IMR-90 (cell line): ENCODE measurements around the gene SLC6A11. TPM values are rescaled to one million over a fixed set of nuclear protein-coding genes. Genes with fewer than 3 reads are reported as not detected.

Experiments used
- ATAC-seq: fragments of 200-7000 bp; cut with Tn5 transposase; 2 replicates; pipeline ENCODE4 v1.9.1; 2020; ENCODE audit warnings: low read depth, mild to moderate bottlenecking, moderate library complexity
- BruUV-seq: library from RNA; stranded (reverse); fragments of 400-500 nt; replicated peaks from 2 replicates; lab custom pipeline; 2021; lab: Mats Ljungman, UMichigan
- CTCF ChIA-PET: fragments of 300-600 bp; formaldehyde crosslinking; extraction: SDS; loops from one replicate; lab custom pipeline; 2021; ENCODE audit warnings: antibody characterized with exemption; lab: Yijun Ruan, JAX
- POLR2A ChIA-PET: fragments of 300-600 bp; sonication (Branson Sonifier 250); formaldehyde crosslinking; loops from one replicate; lab custom pipeline; 2022; ENCODE audit warnings: antibody characterized with exemption; ENCODE audit not compliant: unreplicated experiment; lab: Charles Lee
- DNase-seq: peaks from one replicate; pipeline ENCODE4 v3.0.0; 2013
- H2AFZ ChIP-seq: replicated peaks from 2 replicates; pipeline ENCODE3; 2013; ENCODE audit warnings: low read length, mild to moderate bottlenecking; ENCODE audit not compliant: poor library complexity
- H2AK5ac ChIP-seq: 2 replicates; pipeline ENCODE4 v1.6.1; 2013; ENCODE audit warnings: low read depth, low read length, inconsistent platforms
- H2AK9ac ChIP-seq: replicated peaks from 2 replicates; pipeline ENCODE3; 2013; ENCODE audit warnings: mild to moderate bottlenecking, low read depth, low read length, moderate library complexity; ENCODE audit not compliant: poor library complexity
- H2BK120ac ChIP-seq: 2 replicates; pipeline ENCODE4 v1.6.1; 2013; ENCODE audit warnings: low read depth, low read length, inconsistent platforms
- H2BK15ac ChIP-seq: 3 replicates; pipeline ENCODE4 v1.6.1; 2013; ENCODE audit warnings: low read depth, low read length, inconsistent platforms
- H2BK20ac ChIP-seq: 2 replicates; pipeline ENCODE4 v1.6.1; 2013; ENCODE audit warnings: low read depth, mild to moderate bottlenecking, inconsistent platforms, low read length, moderate library complexity
- H2BK5ac ChIP-seq: 2 replicates; pipeline ENCODE4 v1.6.1; 2013; ENCODE audit warnings: mild to moderate bottlenecking, low read depth, low read length, inconsistent platforms; ENCODE audit not compliant: poor library complexity, severe bottlenecking
- H3K14ac ChIP-seq: replicated peaks from 2 replicates; pipeline ENCODE4 v1.6.1; 2013; ENCODE audit warnings: low read depth, low read length, inconsistent platforms
- H3K18ac ChIP-seq: 2 replicates; pipeline ENCODE4 v1.6.1; 2013; ENCODE audit warnings: low read depth, low read length, control low read depth
- H3K23ac ChIP-seq: 2 replicates; pipeline ENCODE4 v1.6.1; 2013; ENCODE audit warnings: low read depth, low read length, inconsistent platforms
- H3K27ac ChIP-seq: 2 replicates; pipeline ENCODE4 v1.5.1; 2013; ENCODE audit warnings: mild to moderate bottlenecking, control low read depth, low read length; ENCODE audit not compliant: insufficient read depth
- H3K27me3 ChIP-seq: 2 replicates; pipeline ENCODE4 v1.6.1; 2013; ENCODE audit warnings: low read length; ENCODE audit not compliant: control insufficient read depth, insufficient read depth
- H3K36me3 ChIP-seq: 2 replicates; pipeline ENCODE4 v1.6.1; 2013; ENCODE audit warnings: low read length, mixed read lengths; ENCODE audit not compliant: control insufficient read depth, insufficient read depth
- H3K4ac ChIP-seq: 2 replicates; pipeline ENCODE4 v1.6.1; 2013; ENCODE audit warnings: low read depth, low read length, inconsistent platforms
- H3K4me1 ChIP-seq: 2 replicates; pipeline ENCODE4 v1.6.1; 2013; ENCODE audit warnings: low read length, mixed read lengths; ENCODE audit not compliant: control insufficient read depth, insufficient read depth
- H3K4me2 ChIP-seq: 2 replicates; pipeline ENCODE4 v1.6.1; 2013; ENCODE audit warnings: low read depth, mild to moderate bottlenecking, control low read depth, low read length, moderate library complexity
- H3K4me3 ChIP-seq: 2 replicates; pipeline ENCODE4 v1.5.1; 2013; ENCODE audit warnings: low read depth, mild to moderate bottlenecking, control low read depth, low read length, moderate library complexity; ENCODE audit not compliant: insufficient read depth
- H3K56ac ChIP-seq: 2 replicates; pipeline ENCODE4 v1.6.1; 2013; ENCODE audit warnings: low read length, inconsistent platforms; ENCODE audit not compliant: insufficient read depth; ENCODE audit errors: extremely low read depth
- H3K79me1 ChIP-seq, 2 experiments: 2 replicates each; pipeline ENCODE4 v1.6.1; 2013; ENCODE audit warnings: low read length in 2 of 2, inconsistent platforms in 1 of 2, low read depth in 1 of 2
- H3K9ac ChIP-seq: 2 replicates; pipeline ENCODE4 v1.6.1; 2013; ENCODE audit warnings: low read depth, low read length, control low read depth
- H3K9me1 ChIP-seq: 2 replicates; pipeline ENCODE4 v1.6.1; 2013; ENCODE audit warnings: low read length, inconsistent platforms; ENCODE audit not compliant: insufficient read depth
- H3K9me3 ChIP-seq: 2 replicates; pipeline ENCODE4 v1.6.1; 2013; ENCODE audit warnings: low read length; ENCODE audit not compliant: control insufficient read depth, insufficient read depth
- H4K20me1 ChIP-seq: 2 replicates; pipeline ENCODE4 v1.6.1; 2013; ENCODE audit warnings: low read length, inconsistent platforms; ENCODE audit not compliant: insufficient read depth
- H4K5ac ChIP-seq: 2 replicates; pipeline ENCODE4 v1.6.1; 2013; ENCODE audit warnings: mild to moderate bottlenecking, low read depth, low read length, control low read depth
- H4K8ac ChIP-seq, 2 experiments: 2 replicates each; pipeline ENCODE4 v1.6.1; 2013; ENCODE audit warnings: low read depth in 2 of 2, low read length in 2 of 2, control low read depth in 1 of 2, inconsistent platforms in 1 of 2
- H4K91ac ChIP-seq: 2 replicates; pipeline ENCODE4 v1.6.1; 2013; ENCODE audit warnings: low read depth, low read length, inconsistent platforms; ENCODE audit not compliant: insufficient read depth
- BHLHE40 ChIP-seq: fragments of 150-350 bp; IDR thresholded peaks from 2 replicates; pipeline ENCODE4 v1.6.1; 2016; ENCODE audit warnings: mild to moderate bottlenecking, low read depth, low read length
- CEBPB ChIP-seq: IDR thresholded peaks from 2 replicates; pipeline ENCODE4 v1.6.1; 2012; ENCODE audit warnings: low read depth, low read length, improper control_type of control experiment
- CHD1 ChIP-seq: IDR thresholded peaks from 2 replicates; pipeline ENCODE4 v1.6.1; 2012; ENCODE audit warnings: low read depth, low read length, improper control_type of control experiment
- CTCF ChIP-seq: conservative IDR thresholded peaks from 2 replicates; pipeline ENCODE4 v1.5.1; 2012; ENCODE audit warnings: mild to moderate bottlenecking, low read depth, low read length, improper control_type of control experiment
- ELK1 ChIP-seq: fragments of 150-350 bp; IDR thresholded peaks from 2 replicates; pipeline ENCODE4 v1.6.1; 2016; ENCODE audit warnings: low read depth, mild to moderate bottlenecking, low read length, moderate library complexity, borderline replicate concordance
- FOS ChIP-seq: fragments of 150-350 bp; IDR thresholded peaks from 2 replicates; pipeline ENCODE4 v1.6.1; 2016; ENCODE audit warnings: low read depth, low read length
- MAFK ChIP-seq: IDR thresholded peaks from 2 replicates; pipeline ENCODE4 v1.6.1; 2012; ENCODE audit warnings: low read depth, low read length, improper control_type of control experiment
- MAZ ChIP-seq: IDR thresholded peaks from 2 replicates; pipeline ENCODE4 v1.6.1; 2012; ENCODE audit warnings: low read depth, mild to moderate bottlenecking, low read length, improper control_type of control experiment, moderate library complexity, borderline replicate concordance
- MXI1 ChIP-seq: IDR thresholded peaks from 2 replicates; pipeline ENCODE4 v1.6.1; 2012; ENCODE audit warnings: low read depth, mild to moderate bottlenecking, low read length, moderate library complexity, borderline replicate concordance
- NFE2L2 ChIP-seq: fragments of 150-350 bp; IDR thresholded peaks from 2 replicates; pipeline ENCODE4 v1.6.1; 2016; ENCODE audit warnings: low read depth, mild to moderate bottlenecking, low read length
- POLR2A ChIP-seq: IDR thresholded peaks from 2 replicates; pipeline ENCODE4 v1.6.1; 2012; ENCODE audit warnings: mild to moderate bottlenecking, low read depth, low read length
- RAD21 ChIP-seq: IDR thresholded peaks from 2 replicates; pipeline ENCODE4 v1.6.1; 2012; ENCODE audit warnings: low read length, improper control_type of control experiment
- RCOR1 ChIP-seq: IDR thresholded peaks from 2 replicates; pipeline ENCODE4 v1.6.1; 2012; ENCODE audit warnings: mild to moderate bottlenecking, low read length, improper control_type of control experiment; ENCODE audit not compliant: insufficient replicate concordance
- RFX5 ChIP-seq: IDR thresholded peaks from 2 replicates; pipeline ENCODE4 v1.8.0; 2012; ENCODE audit warnings: low read depth, mild to moderate bottlenecking, low read length, moderate library complexity
- SMC3 ChIP-seq: fragments of 150-350 bp; IDR thresholded peaks from 2 replicates; pipeline ENCODE4 v1.6.1; 2016; ENCODE audit warnings: low read depth, mild to moderate bottlenecking, antibody characterized with exemption, low read length, moderate library complexity
- USF2 ChIP-seq: fragments of 150-350 bp; IDR thresholded peaks from 2 replicates; pipeline ENCODE4 v1.6.1; 2017; ENCODE audit warnings: mild to moderate bottlenecking, antibody characterized with exemption, low read length, low read depth
- WGBS, 2 experiments: methylation state at CpG; one replicate each; pipeline versions ENCODE4 v1.1.5 to v1.1.7; 2013; ENCODE audit warnings: missing lambda C conversion rate in 2 of 2; ENCODE audit not compliant: insufficient read length in 1 of 2; ENCODE audit errors: extremely low coverage in 2 of 2; 5-methylcytosine and 5-hydroxymethylcytosine counted together
- dilution Hi-C: fragments of 300-500 bp; cut with HindIII; formaldehyde crosslinking; loops from one replicate; pipeline ENCODE4 v1.14.3; 2018; ENCODE audit warnings: low sequenced_read_pairs; ENCODE audit not compliant: unreplicated experiment
- in situ Hi-C: fragments of 300-500 bp; cut with MboI; formaldehyde crosslinking; loops from 3 replicates; pipeline ENCODE4 v1.14.3; 2019; ENCODE audit warnings: low sequenced_read_pairs, inconsistent platforms, mixed read lengths
- intact Hi-C: fragments of 100-400 bp; cut with micrococcal nuclease; formaldehyde crosslinking; loops from 2 replicates; pipeline ENCODE4 v1.10.0; 2022
- polyA plus RNA-seq, 3 experiments: library from polyadenylated mRNA; depleted of rRNA; stranded (reverse); fragments of >200 nt; gene quantifications; 2 replicates each; pipeline ENCODE4 v1.2.3, GENCODE V29; 2012; ENCODE audit warnings: low replicate concordance in 1 of 3
- total RNA-seq: library from RNA; depleted of rRNA; stranded (reverse); fragments of >200 nt; gene quantifications from 2 replicates; pipeline ENCODE4 v1.2.3, GENCODE V29; 2012

The SLC6A11 gene
- total and polyA plus RNA-seq, 2 of the 4 experiments (the other 2 are of a cell fraction), result not detected

- CTCF ChIA-PET, result no interaction called here
- H3K27me3 ChIP-seq, result peaks cover 11% of the 10 kb centered on the region
- no peak overlapping the region for H2BK5ac ChIP-seq
- no peak overlapping the region for H4K91ac ChIP-seq
- DNase-seq (no peak), ATAC-seq (no peak)
- no peak overlapping the region for H3K18ac ChIP-seq
- no peak overlapping the region for H3K9ac ChIP-seq
- in situ Hi-C loops, result no loop called here
- no peak overlapping the region for H3K56ac ChIP-seq
- H3K4me2 ChIP-seq, result no peak overlapping the region
- WGBS, 2 experiments, result 83% methylated on average over 6 of the region's 13 CpGs; no CpG with 5 or more reads in 1 of the 2 experiments
- dilution Hi-C loops, result no loop called here
- no peak overlapping the region for H3K4ac ChIP-seq
- no peak overlapping the region for H3K23ac ChIP-seq
- no peak overlapping the region for H2AK5ac ChIP-seq
- H3K4me3 ChIP-seq, result no peak overlapping the region
- H3K4me1 ChIP-seq, result no peaks in the 10 kb centered on the region
- POLR2A ChIA-PET, result no interaction called here
- no peaks in the 10 kb centered on the region for H3K9me3 ChIP-seq
- H3K27ac ChIP-seq, result no peak overlapping the region
- intact Hi-C loops, result loop anchor here (10.0 kb wide), 1 partner anchor 142 kb away; no protein-coding TSS in a partner anchor
- H2BK15ac ChIP-seq, result no peak overlapping the region
- no peak overlapping the region for H2BK120ac ChIP-seq
- no peak overlapping the region for H2BK20ac ChIP-seq
- no peaks in the 10 kb centered on the region for H3K36me3 ChIP-seq
- no peaks in the 10 kb centered on the region for H3K79me1 ChIP-seq
- H3K14ac ChIP-seq, result no peak overlapping the region
- H2AK9ac ChIP-seq, result no peak overlapping the region
- H4K20me1 ChIP-seq, result no peaks in the 10 kb centered on the region
- no TSS peak for BruUV-seq
- no peak overlapping the region for H2AFZ ChIP-seq
- H3K9me1 ChIP-seq, result no peaks in the 10 kb centered on the region
- TF ChIP-seq MAZ (no peak), FOS (no peak), SMC3 (no peak), MAFK (no peak), ELK1 (no peak), MXI1 (no peak), CEBPB (no peak), POLR2A (no peak), NFE2L2 (no peak), RFX5 (no peak), RCOR1 (no peak), CHD1 (no peak), BHLHE40 (no peak), USF2 (no peak), CTCF (no peak), RAD21 (no peak)
- H4K5ac ChIP-seq, result no peak overlapping the region
- H4K8ac ChIP-seq, result no peak overlapping the region
These were observed 110.3 kb downstream of the SLC6A11 start for GRCh38 chr3:10926256-10926810.
